Measurements from ENCODE around the gene POR.

- TF ChIP-seq EZH2 (IDR thresholded peaks at IDR 0.05; ENCODE audit: borderline replicate concordance, insufficient read depth, low read length, poor library complexity, severe bottlenecking) (no peak), REST (IDR thresholded peaks at IDR 0.05; ENCODE audit: borderline replicate concordance) (no peak), TAF1 (IDR thresholded peaks at IDR 0.05; ENCODE audit: low read depth) (no peak), SMC3 (conservative IDR thresholded peaks at IDR 0.05; ENCODE audit: poor library complexity) (no peak)
- TF ChIP-seq, protein P1, sequence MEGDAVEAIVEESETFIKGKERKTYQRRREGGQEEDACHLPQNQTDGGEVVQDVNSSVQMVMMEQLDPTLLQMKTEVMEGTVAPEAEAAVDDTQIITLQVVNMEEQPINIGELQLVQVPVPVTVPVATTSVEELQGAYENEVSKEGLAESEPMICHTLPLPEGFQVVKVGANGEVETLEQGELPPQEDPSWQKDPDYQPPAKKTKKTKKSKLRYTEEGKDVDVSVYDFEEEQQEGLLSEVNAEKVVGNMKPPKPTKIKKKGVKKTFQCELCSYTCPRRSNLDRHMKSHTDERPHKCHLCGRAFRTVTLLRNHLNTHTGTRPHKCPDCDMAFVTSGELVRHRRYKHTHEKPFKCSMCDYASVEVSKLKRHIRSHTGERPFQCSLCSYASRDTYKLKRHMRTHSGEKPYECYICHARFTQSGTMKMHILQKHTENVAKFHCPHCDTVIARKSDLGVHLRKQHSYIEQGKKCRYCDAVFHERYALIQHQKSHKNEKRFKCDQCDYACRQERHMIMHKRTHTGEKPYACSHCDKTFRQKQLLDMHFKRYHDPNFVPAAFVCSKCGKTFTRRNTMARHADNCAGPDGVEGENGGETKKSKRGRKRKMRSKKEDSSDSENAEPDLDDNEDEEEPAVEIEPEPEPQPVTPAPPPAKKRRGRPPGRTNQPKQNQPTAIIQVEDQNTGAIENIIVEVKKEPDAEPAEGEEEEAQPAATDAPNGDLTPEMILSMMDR (IDR thresholded peaks at IDR 0.05; ENCODE audit: poor library complexity, severe bottlenecking) = no peak
Measured at GRCh38 chr7:75950111-75950681, 35.2 kb downstream of the POR start.

Measured in neural cell (in vitro differentiated cells).